ENCODE measurements around the gene RELN.
A peak's percentile ranks its signal among the peaks of the same experiment; 100 is the strongest.

Gene RELN

GRCh38 chr7:103474956-103475355 is 514.5 kb downstream of the RELN start:
- DNase-seq (ENCODE audit: low spot score), result no peak

- no peak for DNase-seq (ENCODE audit: low spot score)
Measured at GRCh38 chr7:103469095-103469948, 520.1 kb downstream of the RELN start.

- DNase-seq (ENCODE audit: low spot score), result no peak
Measured at GRCh38 chr7:103466814-103467213, 522.6 kb downstream of the RELN start.

- DNase-seq (ENCODE audit: low spot score), result no peak
Measured at GRCh38 chr7:103462358-103462757, 527.1 kb downstream of the RELN start.

- peak; percentile 65 for DNase-seq (ENCODE audit: low spot score)
Measured at GRCh38 chr7:103447073-103447960, 542.1 kb downstream of the RELN start.

GRCh38 chr7:103446049-103446520 is 543.4 kb downstream of the RELN start, which contains the start of gene SLC26A5:
TSS of gene SLC26A5 (minus strand) at chr7:103446207. CDS start at chr7:103421514, 24,693 bp downstream.
- DNase-seq (ENCODE audit: low spot score), result no peak

- DNase-seq (ENCODE audit: low spot score), result no peak
Measured at GRCh38 chr7:103445228-103446048, 544.0 kb downstream of the RELN start.

- DNase-seq (ENCODE audit: low spot score), result no peak
Measured at GRCh38 chr7:103439661-103440060, 549.8 kb downstream of the RELN start.

- no peak for DNase-seq (ENCODE audit: low spot score)
Measured at GRCh38 chr7:103437623-103438022, 551.8 kb downstream of the RELN start.

GRCh38 chr7:103432712-103433111 is 556.7 kb downstream of the RELN start:
- no peak for DNase-seq (ENCODE audit: low spot score)

GRCh38 chr7:103425177-103425576 is 564.3 kb downstream of the RELN start:
- no peak for DNase-seq (ENCODE audit: low spot score)

- DNase-seq (ENCODE audit: low spot score), result no peak
Measured at GRCh38 chr7:103423467-103424179, 565.8 kb downstream of the RELN start.
